Ascending aorta (tissue), 2 donors: ENCODE results near the gene SLF1. TPM values are rescaled to one million over a fixed set of nuclear protein-coding genes. Genes with fewer than 3 reads are reported as not detected.

Experiments
- DNase-seq, 2 donors: peaks; one replicate each; pipeline ENCODE4 v3.0.0-alpha.2; 2019; ENCODE audit warnings: low spot score in 2 of 2
- H3K27ac ChIP-seq, 2 donors: fragments of 200-600 bp; sonication (generic); one replicate each; pipeline ENCODE4 v1.5.1; 2016 to 2017; ENCODE audit warnings: mild to moderate bottlenecking in 1 of 2
- H3K27me3 ChIP-seq: fragments of 200-600 bp; sonication (generic); one replicate; pipeline ENCODE4 v1.5.1; 2017
- H3K36me3 ChIP-seq, 2 donors: fragments of 200-600 bp; sonication (generic); one replicate each; pipeline ENCODE4 v1.5.1; 2016
- H3K4me1 ChIP-seq, 2 donors: fragments of 200-600 bp; sonication (generic); one replicate each; pipeline ENCODE4 v1.5.1; 2016 to 2017; ENCODE audit warnings: mild to moderate bottlenecking in 1 of 2
- H3K4me3 ChIP-seq, 2 donors: fragments of 200-600 bp; sonication (generic); one replicate each; pipeline ENCODE4 v1.5.1; 2016 to 2017; ENCODE audit warnings: mild to moderate bottlenecking in 1 of 2
- H3K9me3 ChIP-seq, 2 donors: fragments of 200-600 bp; sonication (generic); one replicate each; pipeline ENCODE4 v1.5.1; 2016
- CTCF ChIP-seq, 3 experiments: fragments of 200-600 bp in 2 of 3; fragments of 450-650 bp in 1 of 3; sonication (generic) in 2 of 3; IDR thresholded peaks; one replicate each; pipeline ENCODE4 v1.5.1; 2016 to 2019; ENCODE audit warnings: antibody characterized with exemption in 3 of 3, mild to moderate bottlenecking in 1 of 3, moderate library complexity in 1 of 3
- intact Hi-C: fragments of 100-400 bp; cut with DNase I; formaldehyde crosslinking; loops from one replicate; pipeline ENCODE4 v1.15.1; 2023
- total RNA-seq: library from RNA; depleted of rRNA; stranded (reverse); fragments of >200 nt; gene quantifications from one replicate; pipeline ENCODE4 v1.1.0, GENCODE V29; 2016

Gene SLF1
- total RNA-seq, 1 donor from 2014 or later = 0.11 TPM

DNA sequence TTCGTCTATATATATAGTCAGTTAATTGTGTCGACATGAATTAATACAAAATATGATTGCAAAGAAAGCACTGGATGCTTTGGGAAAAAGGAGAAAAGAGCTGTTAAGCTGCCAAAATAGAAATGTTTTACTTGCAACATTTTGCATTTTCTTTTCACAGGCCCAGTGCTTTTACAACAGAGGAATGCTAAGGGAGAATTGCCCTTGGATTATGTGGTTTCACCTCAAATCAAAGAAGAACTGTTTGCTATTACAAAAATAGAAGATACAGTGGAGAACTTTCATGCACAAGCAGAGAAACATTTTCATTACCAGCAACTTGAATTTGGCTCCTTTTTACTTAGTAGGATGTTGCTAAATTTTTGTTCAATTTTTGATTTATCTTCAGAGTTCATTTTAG lies 76.2 kb downstream of the SLF1 start:
- no peak overlapping the region for H3K4me3 ChIP-seq

GRCh38 chr5:94698197-94698596 lies 79.7 kb downstream of the SLF1 start:
- no peak overlapping the region for H3K4me3 ChIP-seq
- no peak for DNase-seq
- H3K36me3 ChIP-seq = no peaks in the 10 kb centered on the region
- TF ChIP-seq CTCF (IDR thresholded peaks at IDR 0.05) = no peak
- H3K9me3 ChIP-seq = no peaks in the 10 kb centered on the region
- no peaks in the 10 kb centered on the region for H3K4me1 ChIP-seq
- H3K27me3 ChIP-seq = no peaks in the 10 kb centered on the region
- no peak overlapping the region for H3K27ac ChIP-seq
- intact Hi-C loops = no loop called here

More for the DNA sequence above, 76.2 kb downstream of the SLF1 start:
- Histone ChIP-seq H3K4me1 (no peaks in the 10 kb centered on the region), H3K9me3 (no peaks in the 10 kb centered on the region), H3K27ac (no peak overlapping the region), H3K27me3 (no peaks in the 10 kb centered on the region), H3K36me3 (no peaks in the 10 kb centered on the region)
- TF ChIP-seq CTCF (IDR thresholded peaks at IDR 0.05) = no peak
- no peak for DNase-seq
- intact Hi-C loops = no loop called here

GRCh38 chr5:94699562-94699961 lies 81.1 kb downstream of the SLF1 start:
- intact Hi-C loops = no loop called here

GRCh38 chr5:94700592-94700991 lies 82.1 kb downstream of the SLF1 start:
- DNase-seq = no peak
- Histone ChIP-seq H3K4me1 (no peaks in the 10 kb centered on the region), H3K4me3 (no peak overlapping the region), H3K27ac (no peak overlapping the region), H3K36me3 (no peaks in the 10 kb centered on the region), H3K27me3 (no peaks in the 10 kb centered on the region), H3K9me3 (no peaks in the 10 kb centered on the region)
- TF ChIP-seq CTCF (IDR thresholded peaks at IDR 0.05) = no peak
- intact Hi-C loops = no loop called here

More at GRCh38 chr5:94699562-94699961, 81.1 kb downstream of the SLF1 start:
- no peaks in the 10 kb centered on the region for H3K36me3 ChIP-seq
- H3K4me3 ChIP-seq = no peak overlapping the region
- H3K4me1 ChIP-seq = no peaks in the 10 kb centered on the region
- no peak overlapping the region for H3K27ac ChIP-seq
- H3K9me3 ChIP-seq = no peaks in the 10 kb centered on the region
- DNase-seq = no peak
- no peaks in the 10 kb centered on the region for H3K27me3 ChIP-seq
- no peak for TF ChIP-seq CTCF (IDR thresholded peaks at IDR 0.05)

- Histone ChIP-seq H3K27ac (no peak overlapping the region), H3K36me3 (no peaks in the 10 kb centered on the region), H3K4me3 (no peak overlapping the region), H3K27me3 (no peaks in the 10 kb centered on the region), H3K9me3 (no peaks in the 10 kb centered on the region), H3K4me1 (no peaks in the 10 kb centered on the region)
- no peak for TF ChIP-seq CTCF (IDR thresholded peaks at IDR 0.05)
- DNase-seq = no peak
- intact Hi-C loops = no loop called here
Observed at GRCh38 chr5:94702729-94703128, 84.3 kb downstream of the SLF1 start.

- Histone ChIP-seq H3K9me3 (no peaks in the 10 kb centered on the region), H3K4me3 (no peak overlapping the region), H3K4me1 (no peaks in the 10 kb centered on the region), H3K27me3 (no peaks in the 10 kb centered on the region), H3K36me3 (no peaks in the 10 kb centered on the region), H3K27ac (no peak overlapping the region)
- intact Hi-C loops = no loop called here
- TF ChIP-seq CTCF (IDR thresholded peaks at IDR 0.05) = no peak
- no peak for DNase-seq
Observed at GRCh38 chr5:94705427-94705826, 87.0 kb downstream of the SLF1 start.
